ENCODE data around the gene MICAL2.

MICAL2 gene

GRCh38 chr11:12204506-12204905, 94.1 kb downstream of the MICAL2 start:
- H3K27ac ChIP-seq: no peak overlapping the region
- no peak overlapping the region for H3K9ac ChIP-seq (ENCODE audit: insufficient read length)
- no peaks in the 10 kb centered on the region for H3K36me3 ChIP-seq (ENCODE audit: insufficient read depth, low read length)
- DNase-seq (ENCODE audit: low read depth, low spot score): no peak
- TF ChIP-seq POLR2AphosphoS5 (IDR thresholded peaks at IDR 0.05; ENCODE audit: borderline replicate concordance, low read depth, low read length) (no peak), EZH2 (IDR thresholded peaks at IDR 0.05) (no peak), FOXP2 (optimal IDR thresholded peaks at IDR 0.05; ENCODE audit: control extremely low read depth, extremely low read length, insufficient read depth) (no peak)
- no peaks in the 10 kb centered on the region for H3K9me3 ChIP-seq (ENCODE audit: low read depth, low read length)
- no peak overlapping the region for H3K4me3 ChIP-seq

GRCh38 chr11:12205330-12205729, 94.9 kb downstream of the MICAL2 start:
- Histone ChIP-seq H3K9me3 (ENCODE audit: low read depth, low read length) (no peaks in the 10 kb centered on the region), H3K9ac (ENCODE audit: insufficient read length) (no peak overlapping the region), H3K27ac (no peak overlapping the region), H3K36me3 (ENCODE audit: insufficient read depth, low read length) (no peaks in the 10 kb centered on the region), H3K4me3 (no peak overlapping the region)
- TF ChIP-seq POLR2AphosphoS5 (IDR thresholded peaks at IDR 0.05; ENCODE audit: borderline replicate concordance, low read depth, low read length) (no peak), EZH2 (IDR thresholded peaks at IDR 0.05) (no peak)
- DNase-seq (ENCODE audit: low read depth, low spot score): no peak

- Histone ChIP-seq H3K27ac (no peak overlapping the region), H3K4me3 (no peak overlapping the region), H3K9ac (ENCODE audit: insufficient read length) (no peak overlapping the region), H3K9me3 (ENCODE audit: low read depth, low read length) (no peaks in the 10 kb centered on the region), H3K36me3 (ENCODE audit: insufficient read depth, low read length) (no peaks in the 10 kb centered on the region)
- TF ChIP-seq FOXP2 (optimal IDR thresholded peaks at IDR 0.05; ENCODE audit: control extremely low read depth, extremely low read length, insufficient read depth) (no peak), EZH2 (IDR thresholded peaks at IDR 0.05) (no peak), POLR2AphosphoS5 (IDR thresholded peaks at IDR 0.05; ENCODE audit: borderline replicate concordance, low read depth, low read length) (no peak)
- DNase-seq (ENCODE audit: low read depth, low spot score): no peak
Measured at GRCh38 chr11:12206529-12206928, 96.1 kb downstream of the MICAL2 start.

GRCh38 chr11:12207384-12208150, 97.2 kb downstream of the MICAL2 start:
- Histone ChIP-seq H3K36me3 (ENCODE audit: insufficient read depth, low read length) (no peaks in the 10 kb centered on the region), H3K9ac (ENCODE audit: insufficient read length) (no peak overlapping the region), H3K4me3 (no peak overlapping the region), H3K27ac (no peak overlapping the region), H3K9me3 (ENCODE audit: low read depth, low read length) (no peaks in the 10 kb centered on the region)
- TF ChIP-seq EZH2 (IDR thresholded peaks at IDR 0.05) (no peak), FOXP2 (optimal IDR thresholded peaks at IDR 0.05; ENCODE audit: control extremely low read depth, extremely low read length, insufficient read depth) (no peak), POLR2AphosphoS5 (IDR thresholded peaks at IDR 0.05; ENCODE audit: borderline replicate concordance, low read depth, low read length) (no peak)
- DNase-seq (ENCODE audit: low read depth, low spot score): no peak

GRCh38 chr11:12209096-12209495, 98.7 kb downstream of the MICAL2 start:
- Histone ChIP-seq H3K9me3 (ENCODE audit: low read depth, low read length) (no peaks in the 10 kb centered on the region), H3K4me3 (no peak overlapping the region), H3K9ac (ENCODE audit: insufficient read length) (no peak overlapping the region), H3K27ac (no peak overlapping the region), H3K36me3 (ENCODE audit: insufficient read depth, low read length) (no peaks in the 10 kb centered on the region)
- no peak for DNase-seq (ENCODE audit: low read depth, low spot score)
- TF ChIP-seq EZH2 (IDR thresholded peaks at IDR 0.05) (no peak), FOXP2 (optimal IDR thresholded peaks at IDR 0.05; ENCODE audit: control extremely low read depth, extremely low read length, insufficient read depth) (no peak), POLR2AphosphoS5 (IDR thresholded peaks at IDR 0.05; ENCODE audit: borderline replicate concordance, low read depth, low read length) (no peak)

- Histone ChIP-seq H3K4me3 (no peak overlapping the region), H3K27ac (no peak overlapping the region), H3K9me3 (ENCODE audit: low read depth, low read length) (no peaks in the 10 kb centered on the region), H3K9ac (ENCODE audit: insufficient read length) (no peak overlapping the region), H3K36me3 (ENCODE audit: insufficient read depth, low read length) (no peaks in the 10 kb centered on the region)
- no peak for TF ChIP-seq POLR2AphosphoS5 (IDR thresholded peaks at IDR 0.05; ENCODE audit: borderline replicate concordance, low read depth, low read length)
- no peak for TF ChIP-seq EZH2 (IDR thresholded peaks at IDR 0.05)
- TF ChIP-seq FOXP2 (optimal IDR thresholded peaks at IDR 0.05; ENCODE audit: control extremely low read depth, extremely low read length, insufficient read depth): no peak
- no peak for DNase-seq (ENCODE audit: low read depth, low spot score)
Measured at GRCh38 chr11:12210200-12210599, 99.8 kb downstream of the MICAL2 start.

GRCh38 chr11:12211331-12212065, 101.1 kb downstream of the MICAL2 start:
- no peaks in the 10 kb centered on the region for H3K36me3 ChIP-seq (ENCODE audit: insufficient read depth, low read length)
- H3K4me3 ChIP-seq: no peak overlapping the region
- no peak overlapping the region for H3K27ac ChIP-seq
- no peaks in the 10 kb centered on the region for H3K9me3 ChIP-seq (ENCODE audit: low read depth, low read length)
- no peak for DNase-seq (ENCODE audit: low read depth, low spot score)
- TF ChIP-seq FOXP2 (optimal IDR thresholded peaks at IDR 0.05; ENCODE audit: control extremely low read depth, extremely low read length, insufficient read depth) (no peak), POLR2AphosphoS5 (IDR thresholded peaks at IDR 0.05; ENCODE audit: borderline replicate concordance, low read depth, low read length) (no peak), EZH2 (IDR thresholded peaks at IDR 0.05) (no peak)
- no peak overlapping the region for H3K9ac ChIP-seq (ENCODE audit: insufficient read length)

- Histone ChIP-seq H3K36me3 (ENCODE audit: insufficient read depth, low read length) (no peaks in the 10 kb centered on the region), H3K9me3 (ENCODE audit: low read depth, low read length) (no peaks in the 10 kb centered on the region), H3K9ac (ENCODE audit: insufficient read length) (no peak overlapping the region), H3K4me3 (no peak overlapping the region), H3K27ac (no peak overlapping the region)
- no peak for DNase-seq (ENCODE audit: low read depth, low spot score)
- TF ChIP-seq FOXP2 (optimal IDR thresholded peaks at IDR 0.05; ENCODE audit: control extremely low read depth, extremely low read length, insufficient read depth): no peak
- TF ChIP-seq EZH2 (IDR thresholded peaks at IDR 0.05): no peak
- no peak for TF ChIP-seq POLR2AphosphoS5 (IDR thresholded peaks at IDR 0.05; ENCODE audit: borderline replicate concordance, low read depth, low read length)
Measured at GRCh38 chr11:12212174-12212820, 101.9 kb downstream of the MICAL2 start.
